Measurements from ENCODE around the gene DBR1.

Gene DBR1, protein sequence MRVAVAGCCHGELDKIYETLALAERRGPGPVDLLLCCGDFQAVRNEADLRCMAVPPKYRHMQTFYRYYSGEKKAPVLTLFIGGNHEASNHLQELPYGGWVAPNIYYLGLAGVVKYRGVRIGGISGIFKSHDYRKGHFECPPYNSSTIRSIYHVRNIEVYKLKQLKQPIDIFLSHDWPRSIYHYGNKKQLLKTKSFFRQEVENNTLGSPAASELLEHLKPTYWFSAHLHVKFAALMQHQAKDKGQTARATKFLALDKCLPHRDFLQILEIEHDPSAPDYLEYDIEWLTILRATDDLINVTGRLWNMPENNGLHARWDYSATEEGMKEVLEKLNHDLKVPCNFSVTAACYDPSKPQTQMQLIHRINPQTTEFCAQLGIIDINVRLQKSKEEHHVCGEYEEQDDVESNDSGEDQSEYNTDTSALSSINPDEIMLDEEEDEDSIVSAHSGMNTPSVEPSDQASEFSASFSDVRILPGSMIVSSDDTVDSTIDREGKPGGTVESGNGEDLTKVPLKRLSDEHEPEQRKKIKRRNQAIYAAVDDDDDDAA

DNA sequence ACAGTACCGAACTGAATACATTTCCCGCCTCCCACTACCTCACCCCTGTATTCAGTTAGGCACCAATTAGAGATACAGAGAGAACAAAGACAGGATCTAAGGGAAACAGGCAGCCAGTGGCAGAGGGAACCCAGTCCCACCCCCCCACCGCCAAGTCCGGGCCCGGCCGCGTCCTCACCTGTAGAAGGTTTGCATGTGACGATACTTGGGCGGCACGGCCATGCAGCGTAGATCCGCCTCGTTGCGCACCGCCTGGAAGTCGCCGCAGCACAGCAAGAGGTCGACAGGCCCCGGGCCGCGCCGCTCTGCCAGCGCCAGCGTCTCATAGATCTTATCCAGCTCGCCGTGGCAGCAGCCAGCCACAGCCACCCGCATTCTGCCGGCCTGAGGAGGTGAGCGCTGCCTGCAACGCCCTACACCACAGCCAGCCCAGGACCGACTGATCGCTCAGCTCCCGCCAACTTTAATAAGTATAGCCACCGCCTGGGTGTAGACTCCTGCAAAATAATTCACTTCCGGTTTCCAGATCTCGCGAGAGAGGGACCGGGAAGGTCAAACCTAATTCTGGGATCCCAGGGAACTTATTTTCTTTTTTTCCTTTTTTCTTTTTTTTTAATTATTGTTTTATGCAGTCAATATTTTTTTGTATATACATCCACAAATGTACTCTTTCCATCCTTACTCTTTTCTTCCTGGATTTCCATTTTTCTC, at the start of gene DBR1:
Gene DBR1, minus strand, starts transcription at position 501 of the 711 bp plus-strand sequence. Its CDS starts 126 bp downstream, at position 375.
- peak; percentile 87 for DNase-seq (ENCODE audit: low read depth)

DNA sequence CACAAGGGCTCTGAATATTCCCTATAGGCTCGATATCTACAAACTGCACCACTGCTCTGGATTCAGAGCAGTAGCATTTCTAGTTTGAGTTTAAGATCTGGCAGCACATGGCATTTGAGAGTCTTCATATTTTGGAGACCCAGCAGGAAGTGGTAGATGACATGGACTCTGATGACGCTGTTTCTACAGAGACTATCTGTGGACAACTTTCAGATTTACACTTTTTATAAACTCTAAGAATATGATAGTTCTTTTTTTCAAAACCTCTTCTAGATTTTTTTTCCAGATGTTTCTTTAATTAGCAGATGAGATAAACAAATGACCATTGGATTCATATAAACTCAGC, 48.2 kb upstream of the DBR1 start:
- DNase-seq (ENCODE audit: low read depth), result no peak

DNA sequence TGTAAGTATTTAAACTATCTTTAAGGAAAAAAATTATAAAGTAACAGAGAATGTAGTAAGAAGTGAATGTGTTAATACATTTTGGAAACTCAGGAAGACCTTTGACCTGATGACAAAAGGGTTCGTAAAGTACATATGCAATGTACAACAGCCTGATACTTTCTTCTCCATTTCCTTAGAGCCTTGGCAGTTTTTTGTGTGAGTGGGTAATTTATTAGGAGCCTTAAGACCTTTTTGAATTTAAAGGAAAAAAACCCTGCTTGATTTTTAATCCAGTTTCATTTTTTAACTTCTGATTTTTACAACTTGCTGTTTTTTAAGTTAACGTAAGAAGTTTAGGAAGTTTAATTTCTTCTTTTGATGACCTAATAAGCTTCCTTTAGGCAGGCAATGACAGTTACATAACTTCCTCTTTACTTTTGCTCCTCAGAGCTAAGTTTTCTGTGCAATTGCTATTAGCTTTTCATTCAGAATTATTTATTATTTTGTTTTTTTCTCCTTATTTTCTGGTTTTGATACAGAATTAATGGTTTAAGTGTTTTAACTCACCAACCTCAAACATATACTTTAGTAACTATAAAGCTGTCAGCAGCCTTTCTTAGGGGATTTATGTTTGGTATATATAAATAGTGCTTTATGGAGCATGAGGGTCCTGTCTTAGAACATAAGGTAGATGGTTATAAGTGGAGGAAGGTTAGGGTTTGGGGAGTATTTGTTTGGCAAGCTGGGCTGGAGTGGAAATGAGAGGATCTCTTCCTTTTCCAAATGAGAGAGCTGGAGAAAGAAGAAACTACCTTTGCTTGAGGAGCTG, 47.6 kb upstream of the DBR1 start:
- no peak for DNase-seq (ENCODE audit: low read depth)

DNA sequence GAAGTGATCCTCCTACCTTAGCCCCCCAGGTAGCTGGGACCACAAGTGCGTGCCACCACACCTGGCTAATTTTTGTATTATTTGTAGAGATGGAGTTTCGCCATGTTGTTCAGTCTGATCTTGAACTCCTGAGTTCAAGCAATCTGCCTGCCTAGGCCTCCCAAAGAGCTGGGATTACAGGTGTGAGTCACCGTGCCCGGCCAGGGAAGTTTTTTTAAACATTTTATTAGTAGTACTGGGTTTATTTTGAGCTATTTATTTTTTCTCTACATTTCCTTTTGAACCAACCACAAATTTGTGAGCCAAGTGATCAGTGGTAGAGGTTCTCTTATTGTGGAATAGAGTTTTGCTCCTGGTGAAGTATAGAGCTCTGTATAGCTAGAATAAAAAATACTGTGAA, 46.1 kb upstream of the DBR1 start:
- DNase-seq (ENCODE audit: low read depth), result peak; percentile 45

DNA sequence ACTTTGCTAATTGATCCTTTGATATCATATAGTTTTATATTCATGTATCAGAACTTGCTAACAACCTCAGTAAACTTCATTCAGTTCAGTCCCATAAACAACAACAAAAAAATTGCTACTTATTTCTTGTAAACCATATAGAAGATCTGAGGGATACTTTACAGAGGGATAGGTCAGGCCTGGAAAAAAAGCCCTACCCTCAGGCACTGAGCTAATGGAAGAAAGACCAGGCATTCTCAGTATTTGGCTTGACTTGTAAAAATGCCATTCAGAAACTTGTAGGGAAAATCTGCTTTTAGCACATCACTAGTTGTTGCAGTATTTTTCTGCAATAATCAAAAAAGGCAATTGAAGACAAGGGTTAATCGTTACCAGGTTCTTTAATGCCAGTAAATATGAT, 45.5 kb upstream of the DBR1 start:
- no peak for DNase-seq (ENCODE audit: low read depth)

DNA sequence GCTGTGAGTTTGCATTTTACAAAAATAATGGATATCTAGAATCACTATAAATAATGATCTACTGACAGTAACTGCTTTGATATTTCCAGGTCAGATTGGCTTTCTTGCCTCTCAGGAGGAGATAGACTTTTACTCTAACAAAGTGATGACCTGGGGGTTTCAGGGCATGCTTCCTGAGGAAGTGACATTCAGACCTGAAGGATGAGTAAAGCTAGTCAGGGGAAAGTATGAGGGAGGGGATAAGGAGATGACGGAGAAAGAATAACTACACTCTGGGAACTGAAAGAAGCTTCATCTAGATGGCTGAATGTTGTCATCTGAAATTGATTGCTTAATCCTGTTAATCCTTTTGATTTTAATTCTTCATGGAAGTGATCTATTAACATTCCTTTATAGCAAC, 44.5 kb upstream of the DBR1 start:
- DNase-seq (ENCODE audit: low read depth), result peak; percentile 27

DNA sequence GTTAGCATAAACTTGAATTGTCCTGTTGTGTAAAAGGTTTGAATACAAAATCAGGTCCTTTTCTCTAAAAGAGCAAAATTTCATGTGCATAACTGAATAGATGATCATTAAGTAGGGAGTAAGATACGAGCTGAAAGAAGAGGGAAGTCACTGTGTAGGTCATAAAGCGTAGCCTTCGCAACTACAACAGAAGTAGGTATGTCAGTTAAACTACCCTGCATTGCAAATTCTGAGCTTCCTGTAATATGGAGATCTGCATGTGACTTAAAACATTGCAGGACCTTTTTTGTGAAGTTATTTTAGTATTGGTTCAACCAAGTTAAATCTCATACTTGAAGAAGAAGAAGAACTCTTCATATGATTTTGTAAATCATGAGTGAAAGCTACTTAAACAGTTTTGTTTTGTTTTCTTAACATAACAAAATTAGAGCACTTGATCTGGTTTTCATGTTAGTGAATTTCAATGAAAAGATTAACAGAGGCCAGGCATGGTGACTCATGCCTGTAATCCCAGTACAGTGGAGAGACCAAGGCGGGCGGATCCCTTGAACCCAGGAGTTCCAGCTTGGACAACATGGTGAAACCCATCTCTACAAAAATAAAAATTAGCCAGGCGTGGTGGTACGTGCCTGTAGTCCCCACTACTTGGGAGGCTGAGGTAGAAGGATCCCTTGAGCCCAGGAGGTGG, 38.8 kb upstream of the DBR1 start:
- no peak for DNase-seq (ENCODE audit: low read depth)

DNA sequence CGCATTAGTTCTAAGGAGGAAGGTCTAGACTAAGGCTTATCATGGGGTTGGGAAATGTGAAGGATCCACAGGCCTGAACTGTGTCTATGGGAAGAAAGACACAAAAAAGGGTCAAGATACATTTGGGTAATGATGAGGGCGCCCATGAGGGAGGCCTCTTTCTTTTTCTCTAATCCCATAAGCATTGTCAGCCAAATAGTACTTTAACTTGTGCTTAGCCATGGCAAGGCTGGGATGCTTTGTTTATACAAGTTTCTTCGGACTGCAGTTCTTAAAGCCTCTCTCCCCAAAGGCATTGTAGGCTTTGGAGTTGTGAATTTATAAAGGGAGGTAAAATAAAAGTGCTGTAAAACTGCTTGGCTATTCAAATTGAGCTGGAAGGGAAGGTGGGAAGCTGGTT, 35.8 kb upstream of the DBR1 start:
- DNase-seq (ENCODE audit: low read depth), result no peak

DNA sequence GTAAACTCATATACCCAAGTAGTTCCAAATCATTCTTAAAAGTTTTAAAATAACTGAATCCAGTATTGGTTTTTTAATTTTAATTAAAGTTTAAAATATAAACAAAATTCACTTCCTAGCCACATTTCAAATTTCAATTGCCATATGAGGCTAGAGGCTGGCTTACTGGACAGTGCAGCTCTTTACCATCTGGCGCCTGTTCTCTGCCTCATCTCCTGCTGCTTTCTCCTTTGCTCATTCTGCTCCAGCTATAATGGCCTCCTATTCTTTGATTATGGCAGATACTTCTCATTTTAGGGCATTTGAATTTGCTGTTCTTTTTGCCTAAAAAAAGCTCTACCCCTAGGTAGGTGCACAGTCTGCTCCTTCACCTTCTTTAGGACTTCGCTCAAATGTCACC, 31.5 kb upstream of the DBR1 start:
- no peak for DNase-seq (ENCODE audit: low read depth)

DNA sequence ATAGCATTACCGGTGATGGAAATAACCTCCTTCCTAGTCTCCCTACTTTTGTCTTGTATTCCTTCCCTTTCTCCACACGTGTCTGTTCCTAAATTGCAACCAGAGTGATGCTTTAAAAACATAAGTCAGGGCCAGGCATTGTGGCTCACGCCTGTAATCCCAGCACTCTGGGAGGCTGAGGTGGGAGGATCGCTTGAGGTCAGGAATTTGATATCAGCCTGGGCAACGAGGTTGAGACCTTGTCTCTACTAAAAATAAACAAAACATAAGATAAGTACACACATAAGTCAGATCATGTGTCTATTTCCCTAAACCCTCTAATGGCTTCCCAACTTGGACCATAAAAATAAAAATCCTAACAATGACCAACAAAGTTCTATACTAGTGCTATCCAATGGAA, 30.8 kb upstream of the DBR1 start:
- DNase-seq (ENCODE audit: low read depth), result no peak

DNA sequence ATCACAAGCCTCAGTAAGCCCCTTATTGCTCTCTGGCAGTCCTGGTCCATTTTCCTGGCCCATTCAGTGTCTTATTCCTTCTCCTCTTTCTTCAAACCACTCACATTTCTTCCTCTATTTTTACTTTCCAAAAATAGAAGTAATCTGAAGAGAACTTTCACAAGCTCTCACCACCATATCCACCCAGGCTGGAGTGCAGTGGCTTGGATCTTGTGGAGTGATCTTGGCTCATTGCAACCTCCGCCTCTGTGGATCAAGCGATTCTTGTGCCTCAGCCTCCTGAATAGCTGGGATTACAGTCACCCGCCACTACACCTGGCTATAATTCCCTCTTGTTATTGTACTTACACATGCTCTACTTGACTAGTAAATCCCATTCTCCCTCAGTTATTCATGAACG, 29.2 kb upstream of the DBR1 start:
- no peak for DNase-seq (ENCODE audit: low read depth)

DNA sequence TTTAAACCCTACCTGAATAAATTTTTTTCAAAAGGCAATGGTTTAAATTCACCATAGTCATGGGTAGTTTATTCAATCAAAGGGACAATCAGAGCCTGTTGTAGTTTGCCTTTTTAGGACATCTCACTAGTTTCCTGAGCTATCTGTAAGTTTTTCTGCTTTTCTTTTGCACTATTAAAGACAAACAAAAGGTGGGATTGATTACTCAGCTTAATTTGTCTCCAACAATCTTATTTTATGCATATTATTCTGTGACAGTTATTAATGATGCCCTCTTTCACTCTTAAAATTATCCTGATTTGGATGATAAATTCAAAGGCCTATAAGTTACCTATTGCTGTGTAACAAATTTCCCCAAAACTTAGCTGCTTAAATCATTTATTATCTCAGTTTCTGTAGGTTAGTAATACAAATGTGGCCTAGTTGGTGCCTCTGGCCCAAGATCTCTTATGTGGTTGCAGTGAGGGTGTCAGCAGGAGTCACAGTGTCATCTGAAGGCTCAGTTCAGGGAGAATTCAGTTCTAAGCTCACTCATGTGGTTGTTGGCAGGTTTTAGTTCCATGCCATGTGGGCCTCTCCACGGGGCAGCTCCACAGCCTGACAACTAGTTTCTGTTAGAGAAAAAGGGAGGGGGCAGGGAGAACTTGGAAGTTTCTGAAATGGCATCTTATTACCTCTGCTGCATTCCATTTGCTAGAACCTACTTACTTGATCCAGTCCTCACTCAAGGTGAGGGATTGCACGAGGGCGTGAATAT, 28.4 kb upstream of the DBR1 start:
- no peak for DNase-seq (ENCODE audit: low read depth)

DNA sequence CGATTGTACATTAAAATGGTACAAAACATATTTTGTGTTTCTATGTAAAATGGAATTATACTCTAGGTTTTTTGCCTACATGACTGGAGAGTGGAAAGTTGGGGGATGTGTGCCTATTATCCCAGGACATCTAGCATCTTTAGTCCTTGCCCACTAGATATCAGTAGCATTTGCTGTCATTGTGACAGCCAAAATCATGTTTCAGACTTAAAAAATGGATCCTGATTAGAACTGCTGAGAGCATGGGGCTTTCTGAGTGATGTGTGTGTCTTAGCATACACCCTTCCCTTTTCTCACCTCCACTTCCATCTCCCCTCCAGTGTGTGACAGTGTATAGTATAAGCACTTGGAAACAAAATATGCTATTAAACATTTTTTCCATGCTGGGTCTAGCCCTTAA, 25.7 kb upstream of the DBR1 start:
- no peak for DNase-seq (ENCODE audit: low read depth)

DNA sequence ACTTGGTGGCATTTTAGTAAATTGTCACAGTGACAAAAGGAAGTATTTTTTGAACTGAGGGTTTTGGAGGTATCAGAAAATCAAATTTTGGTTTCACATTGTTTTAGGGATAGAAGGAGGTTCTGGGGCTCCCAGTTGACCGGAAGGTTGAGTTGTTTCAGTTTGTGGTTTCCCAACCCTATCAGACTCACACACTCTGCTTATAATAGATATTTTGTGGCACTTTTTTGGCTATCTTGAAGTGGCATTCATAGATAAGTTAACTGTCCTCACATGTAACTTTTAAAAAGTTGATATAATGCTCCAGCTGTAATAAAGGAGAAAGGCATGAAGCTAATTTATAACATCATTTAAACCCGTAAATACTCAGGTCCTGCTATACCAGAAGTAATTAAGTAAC, 25.1 kb upstream of the DBR1 start:
- DNase-seq (ENCODE audit: low read depth), result no peak

DNA sequence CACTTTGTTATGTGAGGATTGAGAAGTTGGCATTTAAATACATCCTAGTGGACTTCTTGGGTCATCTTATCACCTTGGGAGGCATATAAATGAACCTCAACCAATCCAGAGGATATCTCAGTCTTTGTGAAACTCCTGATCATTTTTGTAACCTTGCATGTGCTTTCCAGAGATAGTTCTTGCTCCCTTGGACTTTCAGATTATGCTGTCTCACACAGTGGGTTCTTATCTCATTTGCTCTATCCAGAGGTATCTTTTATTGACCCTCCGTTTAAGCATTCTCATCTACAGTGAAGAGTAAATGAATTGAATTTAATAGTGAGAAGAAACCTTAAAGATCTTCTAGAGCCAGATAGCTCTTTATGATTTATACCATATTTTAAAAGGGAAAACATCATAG, 22.8 kb upstream of the DBR1 start:
- no peak for DNase-seq (ENCODE audit: low read depth)

DNA sequence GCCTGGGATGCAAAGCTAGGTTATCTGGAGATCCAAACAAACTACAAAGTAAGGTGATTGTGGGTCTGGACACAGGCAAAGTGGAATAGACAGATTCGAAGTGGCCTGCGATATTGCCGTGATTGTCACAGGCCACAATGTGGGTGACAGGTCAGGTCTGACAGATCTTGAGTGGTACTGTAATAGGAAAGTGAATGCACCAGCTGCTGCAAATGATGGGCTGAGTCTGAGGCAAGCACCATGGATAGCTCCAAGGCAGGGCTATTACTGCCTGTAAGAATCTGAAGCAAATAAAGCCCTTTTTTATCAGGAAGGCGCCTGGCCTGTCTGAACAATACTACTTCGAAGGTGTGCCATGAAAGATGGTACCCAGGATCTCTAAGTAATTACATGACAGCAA, 22.3 kb upstream of the DBR1 start:
- peak; percentile 24 for DNase-seq (ENCODE audit: low read depth)

DNA sequence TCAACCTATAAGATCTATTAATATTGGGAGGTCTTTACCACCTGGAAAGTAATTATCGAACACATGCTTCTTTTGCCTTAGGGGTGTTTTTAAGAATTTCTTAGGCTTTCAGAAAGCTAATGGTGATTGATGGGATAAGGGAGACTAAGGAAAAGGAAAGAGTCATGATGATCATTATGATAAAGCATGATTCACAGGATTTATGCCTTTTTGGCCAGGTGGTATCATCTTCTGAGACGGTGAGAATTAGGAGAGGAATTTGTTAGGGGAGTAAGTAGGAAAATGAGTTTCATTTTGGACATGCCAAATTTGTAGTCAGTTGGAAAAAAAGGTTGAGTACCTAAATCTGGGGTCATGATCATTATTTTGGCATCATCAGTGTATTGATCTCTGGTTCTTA, 21.3 kb upstream of the DBR1 start:
- peak; percentile 24 for DNase-seq (ENCODE audit: low read depth)

DNA sequence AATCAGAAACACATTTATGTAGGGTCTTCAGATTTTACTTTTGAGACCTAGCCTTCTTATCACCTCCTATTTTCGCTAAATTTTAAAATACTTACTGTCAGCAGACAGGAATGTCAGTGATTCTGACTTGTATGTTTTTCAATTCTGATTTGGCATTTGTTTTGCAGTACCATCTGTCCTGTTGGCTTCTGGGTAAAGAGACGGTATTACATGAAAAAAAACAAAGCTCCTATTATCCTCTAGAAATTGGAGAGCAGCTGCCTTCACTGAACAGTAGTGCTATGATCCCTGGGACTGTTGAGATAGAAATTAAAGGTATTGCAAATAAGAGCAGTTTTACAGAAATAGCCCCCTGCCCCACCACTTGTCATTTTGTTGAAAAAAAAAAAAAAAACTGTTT, 20.8 kb upstream of the DBR1 start:
- DNase-seq (ENCODE audit: low read depth), result no peak

DNA sequence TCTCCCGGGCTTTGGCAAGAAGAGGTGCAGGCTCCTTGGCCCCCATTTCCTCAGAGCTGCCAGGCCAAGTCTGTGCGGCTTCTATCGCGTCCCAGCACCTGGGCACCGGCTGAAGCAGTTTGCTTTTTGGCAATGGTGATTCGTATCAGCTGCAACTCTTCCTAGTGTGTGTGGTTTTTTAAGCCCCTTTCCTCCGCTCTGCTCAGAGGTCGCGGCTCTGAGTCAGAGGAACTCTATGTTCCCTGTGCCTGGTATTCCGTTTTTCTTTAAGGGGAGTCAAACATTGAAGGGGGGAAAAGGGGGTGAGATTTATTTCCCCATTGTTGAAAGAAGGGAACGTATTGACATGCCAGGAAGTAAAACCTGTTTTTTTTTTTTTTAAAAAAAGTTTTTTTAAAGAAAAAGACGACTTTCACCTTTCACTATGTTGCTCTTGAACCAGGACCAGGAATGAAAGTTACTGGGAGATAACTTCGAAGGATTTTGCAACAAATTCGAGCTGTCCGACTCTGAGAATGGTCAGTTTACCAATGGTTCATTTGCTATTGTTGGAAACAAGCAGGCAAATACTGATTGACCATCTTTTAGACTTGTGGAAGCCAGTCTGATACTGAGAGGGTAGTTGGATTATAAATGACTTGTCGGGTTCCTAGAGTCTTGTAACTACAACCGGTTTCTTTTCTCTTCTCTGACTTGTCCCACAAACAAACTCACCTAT, 13.5 kb upstream of the DBR1 start:
- peak; percentile 71 for DNase-seq (ENCODE audit: low read depth)

DNA sequence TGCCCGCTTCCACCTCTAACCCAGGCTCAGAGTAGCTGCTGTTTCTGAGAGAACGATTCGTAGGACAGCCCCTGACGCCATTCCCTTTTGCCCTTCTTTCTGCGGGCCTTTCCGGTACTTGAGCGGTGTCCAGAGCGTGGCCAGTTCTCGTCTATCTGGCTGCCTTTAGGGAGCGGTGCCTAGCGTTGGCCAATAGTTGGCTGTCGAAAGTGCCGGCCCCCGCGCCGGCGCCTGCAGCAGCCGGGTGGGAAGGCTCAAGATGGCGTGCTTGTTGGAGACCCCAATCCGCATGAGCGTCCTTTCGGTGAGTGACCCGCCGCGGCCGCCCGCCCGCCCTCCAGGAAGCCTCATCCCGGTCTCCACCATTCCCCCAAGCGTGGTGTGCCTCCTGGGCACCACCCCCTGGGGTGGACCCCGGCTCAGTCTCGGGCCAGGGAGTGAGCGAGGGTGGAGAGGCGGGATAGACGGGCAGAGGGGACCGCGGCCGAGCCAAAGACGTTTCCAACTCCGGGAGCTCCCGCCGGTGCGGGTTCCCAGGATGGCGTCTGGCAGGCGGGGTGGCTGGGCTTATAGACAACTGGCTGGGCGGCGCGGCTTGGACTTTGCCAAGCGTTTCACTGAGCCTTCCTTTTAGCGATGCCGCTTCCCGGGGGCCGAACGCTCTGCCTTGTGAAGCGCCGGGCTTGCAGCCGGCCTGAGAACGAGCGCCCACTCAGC, 12.7 kb upstream of the DBR1 start, which contains the start of gene ARMC8:
Gene ARMC8, plus strand, starts transcription at position 6 of the 717 bp plus-strand sequence. Its CDS starts 254 bp downstream, at position 260.
- peak; percentile 55 for DNase-seq (ENCODE audit: low read depth)
